Measurements from ENCODE around the gene MMP15. TPM values are rescaled to one million over a fixed set of nuclear protein-coding genes. Genes with fewer than 3 reads are reported as not detected.

MMP15 gene
- total RNA-seq, 2 experiments from 2014 or later, result 0.19 to 0.43 TPM

DNA sequence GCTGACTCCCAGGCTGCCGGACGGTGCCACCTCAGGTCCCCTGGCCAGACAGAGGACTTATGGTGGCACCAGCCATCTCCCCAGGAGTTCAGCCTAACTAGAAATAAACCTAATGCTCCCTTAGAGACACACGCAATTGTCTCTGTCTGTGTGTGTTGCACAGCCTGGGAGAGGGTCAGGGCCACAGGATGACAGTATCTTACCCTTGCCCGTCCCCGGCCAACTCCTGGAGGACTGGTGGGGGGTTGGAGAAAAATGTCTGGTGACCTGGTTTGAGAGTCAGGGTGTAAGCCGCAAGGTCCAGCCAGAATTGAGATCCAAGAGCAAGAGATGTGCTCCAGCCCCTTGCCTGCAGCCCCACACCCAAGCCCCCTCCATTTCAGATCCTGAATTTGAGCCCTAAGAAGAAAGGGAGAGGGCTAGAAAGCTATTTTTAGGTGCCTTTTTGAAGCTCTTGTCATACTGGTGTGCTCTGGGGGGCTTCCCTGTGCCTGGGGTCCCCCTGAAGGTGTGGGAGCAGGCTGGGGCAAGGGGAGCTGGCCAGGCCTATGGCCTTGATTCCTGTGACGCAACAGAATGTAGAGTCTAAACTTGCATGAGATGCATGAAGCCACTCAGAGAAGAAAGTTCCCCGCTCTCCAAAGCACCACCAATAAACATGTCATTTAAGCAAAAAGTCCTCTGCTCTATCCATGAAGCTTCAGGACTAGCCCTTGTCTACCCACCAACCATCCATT is 37.9 kb upstream of the MMP15 start:
- Mint-ChIP-seq H3K27ac (no peak overlapping the region), H3K4me1 (peaks cover 7% of the 10 kb centered on the region), H3K4me3 (no peak overlapping the region), H3K36me3 (ENCODE audit: low read depth) (no peaks in the 10 kb centered on the region), H3K27me3 (no peaks in the 10 kb centered on the region), H3K9me3 (ENCODE audit: low read depth) (no peaks in the 10 kb centered on the region)
- DNase-seq (no peak), ATAC-seq (no peak)
- ChIA-PET CTCF (interaction anchor here (0.6 to 1.5 kb wide), 2 partner anchors 10 to 716 kb away, joined by 3 read pairs; no protein-coding TSS in a partner anchor), POLR2A (no interaction called here)
- intact Hi-C loops (cut with DNase I, micrococcal nuclease), result no loop called here

DNA sequence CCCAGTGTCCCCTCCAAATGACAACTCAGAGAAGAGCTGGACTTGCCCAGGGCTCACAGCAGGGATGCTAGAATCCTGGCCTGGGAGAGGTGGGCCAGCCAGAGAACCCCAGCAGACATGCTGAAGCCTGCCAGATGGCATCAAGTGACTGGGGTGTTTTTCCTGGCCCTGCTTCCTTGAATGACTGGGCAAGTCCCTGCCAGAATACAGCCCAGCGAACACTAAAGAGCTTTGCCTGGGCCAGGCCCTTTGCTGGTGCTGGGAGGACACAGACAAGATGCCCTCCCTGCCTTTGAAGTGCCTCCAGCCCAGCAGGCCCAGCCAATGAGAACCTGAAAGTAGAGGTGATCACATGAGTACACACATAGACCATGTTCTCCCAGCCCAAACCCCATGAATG is 36.6 kb upstream of the MMP15 start:
- H3K4me1 Mint-ChIP-seq, result peaks cover 7% of the 10 kb centered on the region
- H3K4me3 Mint-ChIP-seq, result no peak overlapping the region
- no peaks in the 10 kb centered on the region for H3K36me3 Mint-ChIP-seq (ENCODE audit: low read depth)
- ChIA-PET CTCF (interaction anchor here (0.7 kb wide), 1 partner anchor 454 kb away, joined by 3 read pairs; no protein-coding TSS in a partner anchor), POLR2A (no interaction called here)
- H3K27me3 Mint-ChIP-seq, result no peaks in the 10 kb centered on the region
- H3K9me3 Mint-ChIP-seq (ENCODE audit: low read depth), result no peaks in the 10 kb centered on the region
- ATAC-seq (no peak), DNase-seq (no peak)
- intact Hi-C loops (cut with DNase I, micrococcal nuclease), result no loop called here
- H3K27ac Mint-ChIP-seq, result no peak overlapping the region

DNA sequence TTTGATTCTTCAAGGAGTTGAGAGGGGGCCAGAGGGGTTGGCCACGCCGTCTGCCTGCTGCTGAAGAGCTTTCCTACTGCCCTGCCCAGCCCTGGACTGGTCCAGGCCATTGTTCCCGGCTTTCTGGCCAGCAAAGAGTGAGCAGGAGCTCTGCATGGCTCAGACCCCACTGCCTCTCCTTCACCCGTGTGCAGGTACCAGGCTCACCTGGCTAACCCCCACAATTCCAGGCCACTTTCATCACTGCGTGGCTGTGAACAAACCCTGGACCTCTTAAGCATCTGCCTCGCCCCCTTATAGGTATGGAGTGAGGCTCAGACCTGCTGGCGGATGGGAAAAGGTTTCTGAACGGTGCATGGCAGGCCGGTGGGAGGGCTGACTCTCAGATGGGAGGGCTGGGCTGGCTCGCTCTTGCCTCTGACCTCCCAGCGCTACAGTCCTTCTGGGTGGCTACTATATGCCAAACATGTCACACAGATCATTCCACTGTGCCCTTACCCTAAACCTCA is 33.9 kb upstream of the MMP15 start:
- CTCF ChIA-PET, result interaction anchor here (1.5 to 1.6 kb wide), 2 partner anchors 9 to 15 kb away, joined by 3 to 5 read pairs; partner anchors contain the start of gene USB1
- no peaks in the 10 kb centered on the region for H3K9me3 Mint-ChIP-seq (ENCODE audit: low read depth)

DNA sequence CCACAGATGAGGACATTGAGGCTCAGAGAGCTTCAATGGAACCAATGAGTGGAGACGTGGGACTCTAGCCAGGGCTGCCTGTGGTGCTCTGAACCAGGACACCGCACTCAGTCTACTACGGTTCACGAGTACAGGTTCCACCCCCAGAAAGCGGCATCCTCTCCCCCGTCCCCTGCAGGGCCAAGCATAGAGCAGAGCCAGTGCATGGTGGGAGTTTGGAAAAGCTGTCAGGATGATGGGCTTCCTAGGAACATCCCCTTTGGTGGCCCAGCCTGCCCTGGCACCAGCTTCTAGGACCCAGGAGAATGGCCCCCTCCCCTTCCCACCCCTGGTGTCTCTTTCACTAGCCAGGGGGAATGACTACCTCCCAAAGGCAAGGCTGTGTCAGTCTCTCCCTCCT is 33.5 kb upstream of the MMP15 start:
- no peak overlapping the region for H3K27ac Mint-ChIP-seq
- no peaks in the 10 kb centered on the region for H3K9me3 Mint-ChIP-seq (ENCODE audit: low read depth)
- ChIA-PET POLR2A (no interaction called here), CTCF (interaction anchor here (1.5 to 1.6 kb wide), 2 partner anchors 9 to 15 kb away, joined by 3 to 5 read pairs; partner anchors contain the start of gene USB1)
- intact Hi-C loops (cut with DNase I, micrococcal nuclease), result loop anchor here in 1 of 2 experiments (10.0 kb wide), 1 partner anchor 187 kb away; the partner anchor contains the start of gene KIFC3
- peaks cover 4% of the 10 kb centered on the region for H3K36me3 Mint-ChIP-seq (ENCODE audit: low read depth)
- no peak for ATAC-seq
- no peaks in the 10 kb centered on the region for H3K27me3 Mint-ChIP-seq
- H3K4me3 Mint-ChIP-seq, result no peak overlapping the region
- peaks cover 17% of the 10 kb centered on the region for H3K4me1 Mint-ChIP-seq
- DNase-seq, result no peak

More for the DNA sequence above, 33.9 kb upstream of the MMP15 start:
- no peak overlapping the region for H3K27ac Mint-ChIP-seq
- H3K4me3 Mint-ChIP-seq, result no peak overlapping the region
- H3K36me3 Mint-ChIP-seq (ENCODE audit: low read depth), result peaks cover 2% of the 10 kb centered on the region
- no peaks in the 10 kb centered on the region for H3K27me3 Mint-ChIP-seq
- POLR2A ChIA-PET, result no interaction called here
- H3K4me1 Mint-ChIP-seq, result peaks cover 16% of the 10 kb centered on the region
- DNase-seq, result no peak
- no peak for ATAC-seq
- intact Hi-C loops (cut with DNase I, micrococcal nuclease), result loop anchor here in 1 of 2 experiments (10.0 kb wide), 1 partner anchor 187 kb away; the partner anchor contains the start of gene KIFC3

DNA sequence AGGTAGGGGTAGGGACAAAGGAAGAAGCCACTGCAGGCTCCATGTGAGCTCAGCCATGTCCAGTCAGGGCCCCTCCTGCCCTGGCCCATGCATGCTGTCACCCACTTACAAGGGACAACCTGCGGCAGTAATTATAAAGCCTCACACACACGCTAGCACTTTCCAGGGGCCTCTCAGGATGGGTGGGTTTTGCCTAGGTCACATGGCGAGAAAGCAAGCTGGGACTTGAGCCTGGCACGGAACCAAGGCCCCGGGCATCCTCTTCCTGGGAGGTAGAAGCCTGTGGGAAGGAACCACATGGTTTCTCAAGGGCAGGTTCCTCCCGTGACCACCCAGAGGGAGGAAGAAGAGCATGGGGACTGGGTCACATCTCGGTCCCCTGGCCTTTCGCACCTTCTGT is 32.1 kb upstream of the MMP15 start:
- peaks cover 28% of the 10 kb centered on the region for H3K4me1 Mint-ChIP-seq
- DNase-seq, result no peak
- peaks cover 11% of the 10 kb centered on the region for H3K36me3 Mint-ChIP-seq (ENCODE audit: low read depth)
- intact Hi-C loops (cut with DNase I, micrococcal nuclease), result loop anchor here in 1 of 2 experiments (10.0 kb wide), 1 partner anchor 189 kb away; the partner anchor contains the start of gene KIFC3
- no peaks in the 10 kb centered on the region for H3K27me3 Mint-ChIP-seq
- H3K4me3 Mint-ChIP-seq, result no peak overlapping the region
- no peaks in the 10 kb centered on the region for H3K9me3 Mint-ChIP-seq (ENCODE audit: low read depth)
- ChIA-PET POLR2A (no interaction called here), CTCF (no interaction called here)
- no peak overlapping the region for H3K27ac Mint-ChIP-seq
- ATAC-seq, result no peak

- ChIA-PET POLR2A (no interaction called here), CTCF (interaction anchor here (0.5 kb wide), 1 partner anchor 174 kb away, joined by 4 read pairs; no protein-coding TSS in a partner anchor)
- no peaks in the 10 kb centered on the region for H3K9me3 Mint-ChIP-seq (ENCODE audit: low read depth)
- H3K27ac Mint-ChIP-seq, result no peak overlapping the region
- H3K4me1 Mint-ChIP-seq, result peaks cover 33% of the 10 kb centered on the region
- H3K36me3 Mint-ChIP-seq (ENCODE audit: low read depth), result peaks cover 11% of the 10 kb centered on the region
- no peak overlapping the region for H3K4me3 Mint-ChIP-seq
- intact Hi-C loops (cut with DNase I, micrococcal nuclease), result loop anchor here in 1 of 2 experiments (10.0 kb wide), 1 partner anchor 189 kb away; the partner anchor contains the start of gene KIFC3
- ATAC-seq (no peak), DNase-seq (no peak)
- H3K27me3 Mint-ChIP-seq, result no peaks in the 10 kb centered on the region
Measured at GRCh38 chr16:57993897-57994296, 31.7 kb upstream of the MMP15 start.

DNA sequence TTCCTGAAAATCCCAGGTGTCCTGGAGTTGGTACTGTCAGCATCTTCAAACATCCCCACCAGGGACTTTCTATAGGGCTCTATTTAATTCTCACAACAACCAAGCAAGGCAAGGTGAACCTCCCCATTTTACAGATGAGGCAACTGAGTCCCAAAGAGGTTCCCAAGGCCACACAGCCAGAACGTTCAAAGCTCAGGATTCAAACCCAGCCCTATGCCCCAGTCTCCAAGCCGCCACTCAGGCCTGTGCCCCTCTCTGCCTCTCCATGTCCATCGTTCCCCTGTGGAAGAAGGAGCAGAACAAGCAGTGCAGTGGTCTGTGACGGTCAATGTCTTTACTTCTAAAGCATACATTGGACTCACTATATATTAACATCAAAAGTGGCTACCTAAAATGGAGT is 31.2 kb upstream of the MMP15 start:
- Mint-ChIP-seq H3K27ac (no peak overlapping the region), H3K9me3 (ENCODE audit: low read depth) (no peaks in the 10 kb centered on the region), H3K27me3 (no peaks in the 10 kb centered on the region), H3K36me3 (ENCODE audit: low read depth) (peaks cover 11% of the 10 kb centered on the region), H3K4me3 (no peak overlapping the region), H3K4me1 (peaks cover 38% of the 10 kb centered on the region)
- no peak for ATAC-seq
- intact Hi-C loops (cut with DNase I, micrococcal nuclease), result loop anchor here in 1 of 2 experiments (10.0 kb wide), 1 partner anchor 190 kb away; the partner anchor contains the start of gene KIFC3
- CTCF ChIA-PET, result interaction anchor here (0.5 to 0.7 kb wide), 3 partner anchors 133 to 607 kb away, joined by 3 to 4 read pairs (median 3); no protein-coding TSS in a partner anchor
- POLR2A ChIA-PET, result no interaction called here
- DNase-seq, result no peak

- CTCF ChIA-PET, result interaction anchor here (0.5 to 0.7 kb wide), 2 partner anchors 133 to 606 kb away, joined by 3 read pairs; no protein-coding TSS in a partner anchor
- Mint-ChIP-seq H3K4me3 (no peak overlapping the region), H3K27ac (no peak overlapping the region), H3K27me3 (no peaks in the 10 kb centered on the region), H3K4me1 (peaks cover 38% of the 10 kb centered on the region), H3K36me3 (ENCODE audit: low read depth) (peaks cover 11% of the 10 kb centered on the region), H3K9me3 (ENCODE audit: low read depth) (no peaks in the 10 kb centered on the region)
- ATAC-seq, result peak; percentile 35
- DNase-seq, result peak; percentile 66
- intact Hi-C loops (cut with DNase I, micrococcal nuclease), result loop anchor here in 1 of 2 experiments (5.0 to 10.0 kb wide), 2 partner anchors 190 to 417 kb away; partner anchors contain the start of gene KIFC3
- POLR2A ChIA-PET, result no interaction called here
Measured at GRCh38 chr16:57994778-57995177, 30.8 kb upstream of the MMP15 start.

- no peak overlapping the region for H3K4me3 Mint-ChIP-seq
- H3K9me3 Mint-ChIP-seq (ENCODE audit: low read depth), result no peaks in the 10 kb centered on the region
- ChIA-PET CTCF (interaction anchor here (0.6 to 1.2 kb wide), 3 partner anchors 9 to 395 kb away, joined by 3 to 4 read pairs (median 3); no protein-coding TSS in a partner anchor), POLR2A (no interaction called here)
- H3K36me3 Mint-ChIP-seq (ENCODE audit: low read depth), result peaks cover 11% of the 10 kb centered on the region
- DNase-seq (no peak), ATAC-seq (no peak)
- intact Hi-C loops (cut with DNase I, micrococcal nuclease), result loop anchor here in 1 of 2 experiments (5.0 to 10.0 kb wide), 2 partner anchors 191 to 419 kb away; partner anchors contain the start of gene KIFC3
- H3K4me1 Mint-ChIP-seq, result peaks cover 38% of the 10 kb centered on the region
- no peak overlapping the region for H3K27ac Mint-ChIP-seq
- H3K27me3 Mint-ChIP-seq, result no peaks in the 10 kb centered on the region
Measured at GRCh38 chr16:57995721-57996405, 29.7 kb upstream of the MMP15 start.

DNA sequence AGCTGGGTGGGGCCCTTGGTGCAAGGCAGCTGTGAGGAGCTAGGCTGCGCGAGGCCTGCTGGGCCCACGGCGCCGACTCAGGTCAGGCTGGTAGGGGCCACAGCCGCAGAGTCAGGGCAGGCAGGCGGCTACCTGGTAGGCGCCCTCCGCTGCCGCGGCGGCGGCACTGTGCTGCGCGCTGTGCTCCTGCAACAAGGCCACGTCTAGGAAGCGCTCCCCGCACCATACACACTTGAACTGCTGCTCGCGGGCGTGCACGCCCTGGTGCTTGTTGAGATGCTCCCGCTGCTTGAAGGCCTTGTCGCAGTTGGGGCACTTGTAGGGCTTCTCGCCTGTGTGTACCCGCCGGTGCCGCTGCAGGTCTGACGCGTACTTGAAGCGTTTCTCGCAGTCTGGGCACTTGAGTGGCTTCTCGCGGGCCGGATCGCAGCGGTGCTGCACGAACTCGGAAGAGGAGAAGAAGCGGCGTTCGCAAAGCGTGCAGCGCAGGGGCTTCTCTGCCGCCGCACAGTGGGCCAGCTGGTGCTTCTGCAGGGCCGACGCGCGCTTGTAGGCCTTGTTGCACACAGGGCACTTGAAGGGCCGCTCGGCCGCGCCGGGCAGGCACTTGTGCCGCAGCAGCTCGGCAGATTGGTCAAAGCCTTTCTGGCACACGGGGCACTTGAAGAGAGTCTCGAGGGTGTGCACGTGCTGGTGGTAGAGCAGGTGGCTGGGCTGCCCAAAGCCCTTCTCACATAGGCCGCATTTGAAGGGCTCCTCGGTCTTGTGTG is 29.0 kb upstream of the MMP15 start:
- Mint-ChIP-seq H3K9me3 (ENCODE audit: low read depth) (no peaks in the 10 kb centered on the region), H3K4me1 (peaks cover 40% of the 10 kb centered on the region), H3K27me3 (no peaks in the 10 kb centered on the region), H3K36me3 (ENCODE audit: low read depth) (peaks cover 11% of the 10 kb centered on the region), H3K4me3 (no peak overlapping the region), H3K27ac (no peak overlapping the region)
- intact Hi-C loops (cut with DNase I, micrococcal nuclease), result loop anchor here in 1 of 2 experiments (5.0 to 10.0 kb wide), 2 partner anchors 192 to 419 kb away; partner anchors contain the start of gene KIFC3
- DNase-seq (no peak), ATAC-seq (no peak)
- CTCF ChIA-PET, result interaction anchor here (0.6 to 1.2 kb wide), 3 partner anchors 9 to 237 kb away, joined by 3 to 4 read pairs (median 3); no protein-coding TSS in a partner anchor
- POLR2A ChIA-PET, result no interaction called here

All from activated CD4-positive, alpha-beta T cell treated with anti-CD3 and anti-CD28 coated beads for 36 hours (primary cell).